H1 (cell line): ENCODE data around the gene TNRC6B. TPM values are rescaled to one million over a fixed set of nuclear protein-coding genes. Genes with fewer than 3 reads are reported as not detected.

Experiments used
- CTCF ChIA-PET: fragments of 300-600 bp; sonication (Branson Sonifier 250); formaldehyde crosslinking; loops from one replicate; lab custom pipeline; 2021; ENCODE audit not compliant: partially characterized antibody; lab: Charles Lee
- POLR2A ChIA-PET: fragments of 300-600 bp; sonication (Branson Sonifier 250); formaldehyde crosslinking; loops from one replicate; lab custom pipeline; 2021; ENCODE audit warnings: inconsistent platforms; ENCODE audit not compliant: partially characterized antibody; lab: Charles Lee
- DNase-seq, 2 experiments: peaks; one replicate each; pipeline versions ENCODE4 v3.0.0 to v3.0.0-alpha.2; 2010 to 2022; ENCODE audit warnings: low spot score in 2 of 2, low read depth in 1 of 2, mixed read lengths in 1 of 2
- FAIRE-seq: peaks from 2 replicates; lab custom pipeline; 2011; peaks lifted over from hg19 to GRCh38; lab: Jason Lieb, UNC
- H2AFZ ChIP-seq: 2 replicates; pipeline ENCODE4 v1.8.1; 2012; ENCODE audit warnings: low read length, inconsistent platforms
- H2AK5ac ChIP-seq: 2 replicates; pipeline ENCODE4 v1.6.1; 2013; ENCODE audit warnings: low read depth, low read length
- H2BK120ac ChIP-seq: replicated peaks from 2 replicates; pipeline ENCODE3; 2013; ENCODE audit warnings: low read depth, low read length, inconsistent platforms
- H2BK12ac ChIP-seq: 2 replicates; pipeline ENCODE4 v1.6.1; 2013; ENCODE audit warnings: low read depth, low read length
- H2BK15ac ChIP-seq: 2 replicates; pipeline ENCODE4 v1.6.1; 2013; ENCODE audit warnings: low read length
- H2BK20ac ChIP-seq: 2 replicates; pipeline ENCODE4 v1.6.1; 2013; ENCODE audit warnings: low read length
- H2BK5ac ChIP-seq: 2 replicates; pipeline ENCODE4 v1.6.1; 2013; ENCODE audit warnings: low read depth, low read length
- H3K14ac ChIP-seq: 2 replicates; pipeline ENCODE4 v1.6.1; 2013; ENCODE audit warnings: inconsistent platforms; ENCODE audit not compliant: insufficient read length
- H3K18ac ChIP-seq: 2 replicates; pipeline ENCODE4 v1.6.1; 2013; ENCODE audit warnings: low read length; ENCODE audit errors: extremely low read depth
- H3K23ac ChIP-seq: 2 replicates; pipeline ENCODE4 v1.6.1; 2013; ENCODE audit warnings: inconsistent platforms; ENCODE audit not compliant: insufficient read length
- H3K23me2 ChIP-seq: 2 replicates; pipeline ENCODE4 v1.6.1; 2013; ENCODE audit warnings: low read depth, low read length
- H3K27ac ChIP-seq: 2 replicates; pipeline ENCODE4 v1.6.1; 2011; ENCODE audit warnings: low read depth, low read length, inconsistent platforms
- H3K27me3 ChIP-seq, 4 experiments: replicated peaks in 1 of 4; 1 replicate in 1 of 4; 2 replicates in 3 of 4; pipeline versions ENCODE4 v1.6.1 to v1.8.1; 2011 to 2013; ENCODE audit warnings: low read length in 3 of 4, mild to moderate bottlenecking in 3 of 4, inconsistent platforms in 2 of 4, mixed read lengths in 2 of 4, moderate library complexity in 1 of 4; ENCODE audit not compliant: control insufficient read depth in 3 of 4, insufficient read depth in 3 of 4; ENCODE audit errors: extremely low read depth in 1 of 4
- H3K36me3 ChIP-seq, 4 experiments: 2 replicates each; pipeline versions ENCODE4 v1.6.1 to v1.8.1; 2011 to 2013; ENCODE audit warnings: mild to moderate bottlenecking in 4 of 4, low read length in 3 of 4, moderate library complexity in 2 of 4, control low read depth in 1 of 4, inconsistent platforms in 1 of 4; ENCODE audit not compliant: insufficient read depth in 4 of 4, control insufficient read depth in 2 of 4
- H3K4ac ChIP-seq: replicated peaks from 2 replicates; pipeline ENCODE3; 2013; ENCODE audit warnings: low read length, low read depth, mixed read lengths, inconsistent platforms; ENCODE audit not compliant: insufficient read length
- H3K4me1 ChIP-seq, 4 experiments: replicated peaks in 1 of 4; 1 replicate in 1 of 4; 2 replicates in 3 of 4; pipeline versions ENCODE4 v1.6.1 to v1.8.1; 2011 to 2013; ENCODE audit warnings: low read length in 3 of 4, inconsistent platforms in 2 of 4, mixed read lengths in 1 of 4; ENCODE audit not compliant: insufficient read depth in 4 of 4, control insufficient read depth in 3 of 4
- H3K4me2 ChIP-seq, 2 experiments: 2 replicates each; pipeline versions ENCODE4 v1.6.1 to v1.8.1; 2011 to 2013; ENCODE audit warnings: low read depth in 2 of 2, low read length in 2 of 2, control low read depth in 1 of 2, inconsistent platforms in 1 of 2, mild to moderate bottlenecking in 1 of 2; ENCODE audit not compliant: insufficient read depth in 1 of 2
- H3K4me3 ChIP-seq, 4 experiments: fragments of 200-600, 300-600 bp in 1 of 4; sonication (generic), shearing (Covaris generic), sonication (Bioruptor Twin) in 1 of 4; 2 replicates each; pipeline versions ENCODE4 v1.5.1 to v1.8.1; 2011 to 2016; ENCODE audit warnings: low read length in 4 of 4, low read depth in 3 of 4, control low read depth in 2 of 4, inconsistent platforms in 2 of 4, mild to moderate bottlenecking in 2 of 4, mixed read lengths in 1 of 4, moderate library complexity in 1 of 4; ENCODE audit not compliant: insufficient read depth in 2 of 4; ENCODE audit errors: extremely low read depth in 1 of 4
- H3K56ac ChIP-seq: replicated peaks from 2 replicates; pipeline ENCODE3; 2013; ENCODE audit warnings: low read depth, mild to moderate bottlenecking, mixed read lengths, low read length, inconsistent platforms; ENCODE audit not compliant: insufficient read length
- H3K79me1 ChIP-seq: 2 replicates; pipeline ENCODE4 v1.6.1; 2013; ENCODE audit warnings: low read depth, low read length, control low read depth
- H3K79me2 ChIP-seq, 2 experiments: 2 replicates each; pipeline versions ENCODE4 v1.6.1 to v1.8.1; 2012 to 2013; ENCODE audit warnings: low read length in 2 of 2, mild to moderate bottlenecking in 2 of 2, inconsistent platforms in 1 of 2; ENCODE audit not compliant: insufficient read depth in 2 of 2, control insufficient read depth in 1 of 2
- H3K9ac ChIP-seq, 4 experiments: replicated peaks in 1 of 4; 1 replicate in 1 of 4; 2 replicates in 3 of 4; pipeline versions ENCODE4 v1.6.1 to v1.8.1; 2011 to 2013; ENCODE audit warnings: low read depth in 3 of 4, low read length in 3 of 4, control low read depth in 2 of 4, mild to moderate bottlenecking in 2 of 4, moderate library complexity in 2 of 4, inconsistent platforms in 1 of 4; ENCODE audit errors: extremely low read depth in 1 of 4
- H3K9me3 ChIP-seq, 2 experiments: 2 replicates each; pipeline versions ENCODE4 v1.6.1 to v1.8.1; 2012 to 2013; ENCODE audit warnings: mild to moderate bottlenecking in 2 of 2, moderate library complexity in 2 of 2, control low read depth in 1 of 2, inconsistent platforms in 1 of 2, low read depth in 1 of 2, low read length in 1 of 2, mixed read lengths in 1 of 2; ENCODE audit not compliant: insufficient read depth in 2 of 2
- H4K20me1 ChIP-seq, 2 experiments: replicated peaks in 1 of 2; 2 replicates each; pipeline versions ENCODE3 to v1.8.1; 2011 to 2013; ENCODE audit warnings: inconsistent platforms in 2 of 2, low read length in 2 of 2, mild to moderate bottlenecking in 1 of 2; ENCODE audit not compliant: insufficient read depth in 2 of 2, control insufficient read depth in 1 of 2
- H4K5ac ChIP-seq: 2 replicates; pipeline ENCODE4 v1.6.1; 2013; ENCODE audit warnings: low read length, low read depth, mixed read lengths, inconsistent platforms; ENCODE audit not compliant: insufficient read length
- H4K8ac ChIP-seq: 2 replicates; pipeline ENCODE4 v1.8.0; 2013; ENCODE audit warnings: mild to moderate bottlenecking, moderate library complexity, low read length, inconsistent platforms; ENCODE audit not compliant: insufficient read depth; ENCODE audit errors: extremely low read depth
- H4K91ac ChIP-seq: replicated peaks from 2 replicates; pipeline ENCODE3; 2013; ENCODE audit warnings: low read length, mixed read lengths, inconsistent platforms; ENCODE audit not compliant: insufficient read length
- ASH2L ChIP-seq: fragments of 200-600, 300-600 bp; sonication (generic); IDR thresholded peaks from one replicate; pipeline ENCODE4 v1.7.1; 2017; ENCODE audit warnings: low read length
- CHD2 ChIP-seq: IDR thresholded peaks from 2 replicates; pipeline ENCODE4 v1.6.1; 2012; ENCODE audit warnings: low read length, improper control_type of control experiment
- EP300 ChIP-seq, 2 experiments: IDR thresholded peaks; 1 replicate in 1 of 2; 2 replicates in 1 of 2; pipeline ENCODE4 v1.6.1; 2011 to 2012; ENCODE audit warnings: low read depth in 2 of 2, low read length in 2 of 2, mild to moderate bottlenecking in 2 of 2, borderline replicate concordance in 1 of 2, inconsistent platforms in 1 of 2, moderate library complexity in 1 of 2
- GABPA ChIP-seq: IDR thresholded peaks from 2 replicates; pipeline ENCODE4 v1.6.1; 2011; ENCODE audit warnings: mild to moderate bottlenecking, low read length, moderate library complexity, borderline replicate concordance; ENCODE audit not compliant: insufficient read depth
- JUN ChIP-seq: IDR thresholded peaks from 2 replicates; pipeline ENCODE4 v1.6.1; 2011; ENCODE audit warnings: low read depth, mild to moderate bottlenecking, improper control_type of control experiment, low read length
- KDM4A ChIP-seq: IDR thresholded peaks from one replicate; pipeline ENCODE4 v1.7.1; 2012; ENCODE audit warnings: low read depth, mild to moderate bottlenecking, moderate library complexity, low read length, inconsistent platforms; ENCODE audit not compliant: severe bottlenecking
- SIX5 ChIP-seq: IDR thresholded peaks from 2 replicates; pipeline ENCODE4 v1.6.1; 2011; ENCODE audit warnings: mild to moderate bottlenecking, low read depth, low read length
- ZNF274 ChIP-seq: IDR thresholded peaks from 2 replicates; pipeline ENCODE4 v1.7.0; 2012; ENCODE audit warnings: low read length, borderline replicate concordance; ENCODE audit errors: extremely low read depth
- WGBS, 2 experiments: shearing (Covaris generic) in 1 of 2; methylation state at CpG; one replicate each; pipeline versions ENCODE4 v1.1.6 to v1.1.7; 2013 to 2015; ENCODE audit warnings: low lambda C conversion rate in 2 of 2, mixed read lengths in 2 of 2, inconsistent platforms in 1 of 2, low coverage in 1 of 2, missing lambda C conversion rate in 1 of 2; ENCODE audit not compliant: insufficient replicate concordance in 2 of 2, insufficient coverage in 1 of 2, insufficient read length in 1 of 2; ENCODE audit errors: extremely low coverage in 1 of 2, missing lambda C conversion rate in 1 of 2; 5-methylcytosine and 5-hydroxymethylcytosine counted together
- polyA plus RNA-seq, 7 experiments: library from polyadenylated mRNA; depleted of rRNA in 3 of 7; stranded (reverse) in 5 of 7; unstranded in 2 of 7; fragments of >200 nt in 5 of 7; fragments of 200-250 nt in 2 of 7; gene quantifications; 1 replicate in 5 of 7; 2 replicates in 1 of 7; 4 replicates in 1 of 7; pipeline versions ENCODE4 v1.2.1 to v1.2.3, GENCODE V29; 2011 to 2013; ENCODE audit warnings: missing spikeins in 2 of 7, mixed read lengths in 2 of 7
- total RNA-seq: library from RNA; stranded (reverse); fragmentation: NEBNext Ultra II Directional; extraction: Animal tissue kit (Norgen Biotek cat#: 25700); gene quantifications from 2 replicates; pipeline ENCODE4 v1.2.1, GENCODE V29; 2021
- TF ChIP-seq, protein P1 (sequence below): IDR thresholded peaks from 2 replicates; pipeline ENCODE4 v1.6.1; 2012; ENCODE audit warnings: inconsistent platforms

The TNRC6B gene
- total and polyA plus RNA-seq, 2 of the 8 experiments (the other 6 are each of a cell fraction or from before 2014, with no cell fraction given): 12.5 to 48.9 TPM

DNA sequence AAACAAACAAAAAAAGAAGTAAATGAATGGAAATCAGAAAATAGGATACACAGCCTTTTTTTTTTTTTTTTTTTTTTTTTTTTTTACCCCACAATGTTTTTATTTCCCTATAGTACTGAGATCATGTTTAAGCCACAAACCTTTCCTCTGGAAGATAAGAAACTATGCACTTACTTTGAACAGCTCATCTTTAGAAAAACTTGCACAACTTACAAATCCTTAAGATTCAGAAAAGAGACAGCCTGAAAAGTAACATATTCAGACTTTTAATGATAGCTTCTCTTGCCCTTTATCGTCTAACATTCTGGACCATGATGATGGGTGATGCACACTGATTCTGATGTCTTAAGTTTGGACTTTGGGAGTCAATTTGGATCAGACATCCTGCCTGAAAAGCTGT, 80.3 kb downstream of the TNRC6B start:
- no peak overlapping the region for H2BK5ac ChIP-seq
- WGBS, 2 experiments: 88% methylated on average over 1 of the region's 1 CpG; no CpG with 5 or more reads in 1 of the 2 experiments
- no peaks in the 10 kb centered on the region for H3K9me3 ChIP-seq
- peaks cover 0 to 60% of the 10 kb centered on the region in 2 experiments; a peak in 3 of 4 replicates for H3K79me2 ChIP-seq
- no peaks in the 10 kb centered on the region for H3K4me1 ChIP-seq
- CTCF ChIA-PET: interaction anchor here (0.6 to 1.4 kb wide), 2 partner anchors 13 to 203 kb away, joined by 4 to 7 read pairs; no protein-coding TSS in a partner anchor
- H3K79me1 ChIP-seq: peaks cover 3% of the 10 kb centered on the region; the same call in 1 of the 2 replicates
- H3K23ac ChIP-seq: no peak overlapping the region
- H3K4me3 ChIP-seq: no peak overlapping the region
- no peak overlapping the region for H3K14ac ChIP-seq
- H3K18ac ChIP-seq: no peak overlapping the region
- H2AFZ ChIP-seq: no peak overlapping the region
- H3K4me2 ChIP-seq: no peak overlapping the region
- no peak for TF ChIP-seq GABPA
- TF ChIP-seq ASH2L: no peak
- no peak for TF ChIP-seq EP300 (IDR thresholded peaks at IDR 0.05; ENCODE audit: borderline replicate concordance in 1 of 2, low read depth in 2 of 2, low read length in 2 of 2)
- no peak for TF ChIP-seq JUN
- no peak for TF ChIP-seq ZNF274
- TF ChIP-seq, protein P1, sequence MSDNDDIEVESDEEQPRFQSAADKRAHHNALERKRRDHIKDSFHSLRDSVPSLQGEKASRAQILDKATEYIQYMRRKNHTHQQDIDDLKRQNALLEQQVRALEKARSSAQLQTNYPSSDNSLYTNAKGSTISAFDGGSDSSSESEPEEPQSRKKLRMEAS: no peak
- TF ChIP-seq SIX5: no peak
- TF ChIP-seq CHD2: no peak
- no peak for TF ChIP-seq KDM4A
- TF ChIP-seq, all 59 proteins: peak for 0
- Histone ChIP-seq H4K5ac (no peak overlapping the region), H3K36me3 (peaks cover 0 to 14% (median 3%) of the 10 kb centered on the region in 4 experiments; a peak in 3 of 8 replicates), H3K23me2 (no peaks in the 10 kb centered on the region), H2AK5ac (no peak overlapping the region), H2BK120ac (no peak overlapping the region), H2BK20ac (no peak overlapping the region), H3K27ac (no peak overlapping the region), H4K91ac (no peak overlapping the region), H3K27me3 (no peaks in the 10 kb centered on the region), H2BK15ac (no peak overlapping the region), H4K8ac (no peak overlapping the region), H3K9ac (no peak overlapping the region), H4K20me1 (peaks cover 3 to 5% of the 10 kb centered on the region in 2 experiments), H2BK12ac (no peak overlapping the region), H3K4ac (no peak overlapping the region), H3K56ac (no peak overlapping the region)
- FAIRE-seq (no peak), DNase-seq (no peak)
- POLR2A ChIA-PET: interaction anchor here (0.6 to 1.0 kb wide), 4 partner anchors 10 to 79 kb away, joined by 3 read pairs; no protein-coding TSS in a partner anchor
